Panc1 (cell line): Measurements from ENCODE around the gene CCDC85C.

Experiments used
- CTCF ChIP-seq: fragments of 450-650 bp; IDR thresholded peaks from 2 replicates; pipeline ENCODE4 v1.5.1; 2017; ENCODE audit warnings: mild to moderate bottlenecking
- POLR2AphosphoS5 ChIP-seq: IDR thresholded peaks from 2 replicates; pipeline ENCODE4 v1.6.1; 2012; ENCODE audit warnings: mild to moderate bottlenecking, low read depth, low read length, moderate library complexity
- REST ChIP-seq, 2 experiments: IDR thresholded peaks; 2 replicates each; pipeline ENCODE4 v1.6.1; 2011 to 2012; ENCODE audit warnings: low read depth in 2 of 2, control low read depth in 1 of 2, low read length in 1 of 2, mild to moderate bottlenecking in 1 of 2, moderate library complexity in 1 of 2; ENCODE audit not compliant: insufficient read depth in 1 of 2
- SIN3A ChIP-seq: IDR thresholded peaks from 2 replicates; pipeline ENCODE4 v1.6.1; 2012; ENCODE audit warnings: low read depth, mild to moderate bottlenecking, low read length, moderate library complexity, borderline replicate concordance; ENCODE audit not compliant: insufficient read depth

GRCh38 chr14:99540196-99541032 is 63.6 kb downstream of the CCDC85C start:
- no peak for TF ChIP-seq SIN3A
- no peak for TF ChIP-seq CTCF
- TF ChIP-seq POLR2AphosphoS5, result no peak
- no peak for TF ChIP-seq REST (IDR thresholded peaks at IDR 0.05; ENCODE audit: insufficient read depth in 1 of 2, low read depth in 2 of 2, low read length in 1 of 2)
